MM.1S (cell line): ENCODE results near the gene FNIP2.
"Not testable (repeated sequence)": the region's sequence is repeated elsewhere in the genome, so short reads cannot be mapped to it uniquely, and the experiment has no call there.

Experiments used
- EZH2phosphoT487 ChIP-seq: fragments of 300-600 bp; sonication (generic); IDR thresholded peaks from 2 replicates; pipeline ENCODE4 v1.6.1; 2018; ENCODE audit warnings: antibody characterized with exemption, low read length
- TF ChIP-seq, protein P1 (sequence below): fragments of 300-600 bp; sonication (generic); IDR thresholded peaks from 2 replicates; pipeline ENCODE4 v1.5.1; 2016; ENCODE audit warnings: antibody characterized with exemption, low read length, mixed read lengths

DNA sequence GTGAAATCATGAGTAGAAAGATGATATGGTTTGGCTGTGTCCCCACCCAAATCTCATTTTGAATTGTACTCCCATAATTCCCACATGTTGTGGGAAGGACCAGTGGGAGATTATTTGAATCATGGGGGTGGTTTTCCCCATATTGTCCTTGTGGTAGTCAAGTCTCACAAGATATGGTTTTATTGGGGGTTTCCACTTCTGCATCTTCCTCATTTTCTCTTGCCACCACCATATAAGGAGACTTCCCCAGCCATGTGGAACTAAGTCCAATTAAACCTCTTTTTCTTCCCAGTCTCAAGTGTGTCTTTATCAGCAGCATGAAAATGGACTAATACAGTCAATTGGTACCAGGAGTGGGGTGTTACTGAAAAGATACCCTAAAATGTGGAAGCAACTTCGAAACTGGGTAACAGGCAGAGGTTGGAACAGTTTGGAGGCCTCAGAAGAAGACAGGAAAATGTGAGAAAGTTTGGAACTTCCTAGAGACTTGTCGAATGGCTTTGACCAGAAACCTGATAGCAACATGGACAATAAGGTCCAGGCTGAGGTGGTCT lies 183.5 kb downstream of the FNIP2 start:
- TF ChIP-seq, protein P1, sequence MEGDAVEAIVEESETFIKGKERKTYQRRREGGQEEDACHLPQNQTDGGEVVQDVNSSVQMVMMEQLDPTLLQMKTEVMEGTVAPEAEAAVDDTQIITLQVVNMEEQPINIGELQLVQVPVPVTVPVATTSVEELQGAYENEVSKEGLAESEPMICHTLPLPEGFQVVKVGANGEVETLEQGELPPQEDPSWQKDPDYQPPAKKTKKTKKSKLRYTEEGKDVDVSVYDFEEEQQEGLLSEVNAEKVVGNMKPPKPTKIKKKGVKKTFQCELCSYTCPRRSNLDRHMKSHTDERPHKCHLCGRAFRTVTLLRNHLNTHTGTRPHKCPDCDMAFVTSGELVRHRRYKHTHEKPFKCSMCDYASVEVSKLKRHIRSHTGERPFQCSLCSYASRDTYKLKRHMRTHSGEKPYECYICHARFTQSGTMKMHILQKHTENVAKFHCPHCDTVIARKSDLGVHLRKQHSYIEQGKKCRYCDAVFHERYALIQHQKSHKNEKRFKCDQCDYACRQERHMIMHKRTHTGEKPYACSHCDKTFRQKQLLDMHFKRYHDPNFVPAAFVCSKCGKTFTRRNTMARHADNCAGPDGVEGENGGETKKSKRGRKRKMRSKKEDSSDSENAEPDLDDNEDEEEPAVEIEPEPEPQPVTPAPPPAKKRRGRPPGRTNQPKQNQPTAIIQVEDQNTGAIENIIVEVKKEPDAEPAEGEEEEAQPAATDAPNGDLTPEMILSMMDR, result not testable (repeated sequence)
- TF ChIP-seq EZH2phosphoT487, result not testable (repeated sequence)
